ENCODE results near the gene POU2F3. TPM values are rescaled to one million over a fixed set of nuclear protein-coding genes. Genes with fewer than 3 reads are reported as not detected.

Gene POU2F3
- total and polyA plus RNA-seq, 8 donors, result 0.12 to 2.6 (median 0.25) TPM

DNA sequence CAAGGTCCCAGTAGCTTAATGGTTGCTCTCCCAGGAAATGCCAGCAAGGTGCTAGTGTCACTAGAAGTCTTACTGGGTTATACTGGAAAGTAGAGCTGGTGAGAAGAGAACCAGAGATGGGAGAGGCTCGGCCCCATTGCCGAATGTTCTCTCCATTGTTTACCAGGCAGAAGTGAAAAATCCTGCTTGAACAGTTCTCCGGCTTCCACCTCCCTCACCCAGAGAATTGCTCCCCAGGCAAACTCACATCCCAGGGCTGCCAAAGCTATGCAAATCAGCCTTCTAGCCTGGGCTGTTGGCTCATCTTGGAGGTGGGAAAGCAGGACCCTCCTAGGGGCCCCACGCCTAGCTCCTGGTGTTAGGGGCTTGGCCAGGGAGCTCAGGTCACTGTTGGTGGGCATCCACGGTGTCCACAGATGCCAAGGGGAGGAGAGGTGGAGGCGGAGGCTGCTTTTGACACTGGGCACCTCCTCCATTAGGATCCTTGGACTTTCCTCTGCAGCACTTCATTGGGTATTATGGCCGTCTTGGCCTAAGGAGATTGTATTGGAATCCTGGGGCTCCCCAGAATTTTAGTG is 20.1 kb downstream of the POU2F3 start:
- FAIRE-seq (no peak), ATAC-seq (no peak)

GRCh38 chr11:120260616-120261015 is 20.7 kb downstream of the POU2F3 start:
- intact Hi-C loops (cut with DNase I), result no loop called here
- TF ChIP-seq CTCF (IDR thresholded peaks at IDR 0.05), result no peak

More for the DNA sequence above, 20.1 kb downstream of the POU2F3 start:
- H3K36me3 ChIP-seq, result no peaks in the 10 kb centered on the region
- TF ChIP-seq CTCF (IDR thresholded peaks at IDR 0.05), result no peak
- intact Hi-C loops (cut with DNase I), result no loop called here
- no peak for DNase-seq
- no peak overlapping the region for H3K27ac ChIP-seq
- peaks cover 0 to 3% (median 0%) of the 10 kb centered on the region in 4 donors for H3K27me3 ChIP-seq
- H3K4me3 ChIP-seq, result no peak overlapping the region
- no peaks in the 10 kb centered on the region for H3K9me3 ChIP-seq
- no peaks in the 10 kb centered on the region for H3K4me1 ChIP-seq
- WGBS, 2 donors, result 79 to 84% methylated on average over 7 of the region's 7 CpGs

DNA sequence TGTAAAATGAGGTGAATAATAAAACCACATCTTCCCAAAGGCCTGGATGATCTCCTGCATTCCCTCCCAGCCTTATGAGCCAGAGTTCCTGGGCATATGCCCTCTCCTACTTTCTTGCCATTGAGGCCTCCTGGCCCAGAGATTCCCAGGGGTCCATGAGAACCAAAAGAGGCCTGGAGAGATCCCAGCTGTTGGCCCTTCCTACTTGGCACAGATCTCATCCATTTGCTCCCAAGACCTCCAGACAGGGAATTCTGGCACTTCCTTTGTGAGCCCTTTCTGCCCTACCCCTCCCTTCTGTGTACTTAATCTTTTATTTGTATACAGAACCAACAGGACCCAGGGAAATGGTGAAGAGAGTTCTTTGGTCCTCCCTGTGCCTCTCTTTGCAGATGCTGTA is 21.4 kb downstream of the POU2F3 start:
- no peak overlapping the region for H3K4me3 ChIP-seq
- intact Hi-C loops (cut with DNase I), result no loop called here
- peaks cover 0 to 3% (median 0%) of the 10 kb centered on the region in 4 donors for H3K27me3 ChIP-seq
- no peak for TF ChIP-seq CTCF (IDR thresholded peaks at IDR 0.05)
- no peak overlapping the region for H3K27ac ChIP-seq
- H3K36me3 ChIP-seq, result no peaks in the 10 kb centered on the region
- ATAC-seq (no peak), DNase-seq (no peak), FAIRE-seq (no peak)
- H3K4me1 ChIP-seq, result no peaks in the 10 kb centered on the region
- no peaks in the 10 kb centered on the region for H3K9me3 ChIP-seq

More at GRCh38 chr11:120260616-120261015, 20.7 kb downstream of the POU2F3 start:
- Histone ChIP-seq H3K27me3 (peaks cover 0 to 3% (median 0%) of the 10 kb centered on the region in 4 donors), H3K4me1 (no peaks in the 10 kb centered on the region), H3K36me3 (no peaks in the 10 kb centered on the region), H3K27ac (no peak overlapping the region), H3K4me3 (no peak overlapping the region), H3K9me3 (no peaks in the 10 kb centered on the region)
- FAIRE-seq (no peak), ATAC-seq (no peak), DNase-seq (no peak)
- WGBS, 2 donors, result 77 to 84% methylated on average over 7 of the region's 7 CpGs

GRCh38 chr11:120261931-120262330 is 22.0 kb downstream of the POU2F3 start:
- Histone ChIP-seq H3K27ac (no peak overlapping the region), H3K27me3 (no peaks in the 10 kb centered on the region), H3K36me3 (no peaks in the 10 kb centered on the region), H3K4me3 (no peak overlapping the region), H3K9me3 (no peaks in the 10 kb centered on the region), H3K4me1 (no peaks in the 10 kb centered on the region)
- intact Hi-C loops (cut with DNase I), result no loop called here
- ATAC-seq (no peak), FAIRE-seq (no peak), DNase-seq (no peak)
- WGBS, 2 donors, result 80 to 97% methylated on average over 3 of the region's 3 CpGs
- no peak for TF ChIP-seq CTCF (IDR thresholded peaks at IDR 0.05)

DNA sequence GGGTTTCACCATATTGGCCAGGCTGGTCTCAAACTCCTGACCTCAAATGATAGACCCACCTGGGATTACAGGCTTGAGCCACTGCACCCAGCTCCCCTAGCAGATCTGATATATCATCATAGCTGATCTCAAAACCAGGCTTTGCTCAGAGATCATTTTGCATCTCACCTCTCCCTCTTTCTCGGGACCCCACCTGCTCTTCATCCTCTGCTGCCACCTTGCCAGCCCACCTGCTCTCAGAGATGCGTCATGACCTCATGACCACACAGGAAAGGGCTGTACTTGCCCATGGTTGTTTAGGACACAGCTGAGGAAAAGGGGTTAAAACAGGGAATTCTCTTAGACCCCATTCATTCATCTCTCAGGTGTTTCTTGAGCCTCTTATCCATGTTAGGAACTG is 27.4 kb downstream of the POU2F3 start:
- Histone ChIP-seq H3K4me3 (no peak overlapping the region), H3K4me1 (no peaks in the 10 kb centered on the region), H3K36me3 (no peaks in the 10 kb centered on the region), H3K27me3 (no peaks in the 10 kb centered on the region), H3K9me3 (no peaks in the 10 kb centered on the region), H3K27ac (no peak overlapping the region)
- WGBS, 2 donors, result 64 to 74% methylated on average over 2 of the region's 2 CpGs
- no peak for ATAC-seq
- no peak for FAIRE-seq
- DNase-seq, result no peak
- intact Hi-C loops (cut with DNase I), result no loop called here
- no peak for TF ChIP-seq CTCF (IDR thresholded peaks at IDR 0.05)

Data from pancreas (tissue), 10 donors.